NCI-H1092 (cell line): ENCODE results near the gene SKOR1.

Experiments used
- DNase-seq: peaks from one replicate; lab custom pipeline; 2025; lab: John Stamatoyannopoulos, UW

SKOR1 gene, protein sequence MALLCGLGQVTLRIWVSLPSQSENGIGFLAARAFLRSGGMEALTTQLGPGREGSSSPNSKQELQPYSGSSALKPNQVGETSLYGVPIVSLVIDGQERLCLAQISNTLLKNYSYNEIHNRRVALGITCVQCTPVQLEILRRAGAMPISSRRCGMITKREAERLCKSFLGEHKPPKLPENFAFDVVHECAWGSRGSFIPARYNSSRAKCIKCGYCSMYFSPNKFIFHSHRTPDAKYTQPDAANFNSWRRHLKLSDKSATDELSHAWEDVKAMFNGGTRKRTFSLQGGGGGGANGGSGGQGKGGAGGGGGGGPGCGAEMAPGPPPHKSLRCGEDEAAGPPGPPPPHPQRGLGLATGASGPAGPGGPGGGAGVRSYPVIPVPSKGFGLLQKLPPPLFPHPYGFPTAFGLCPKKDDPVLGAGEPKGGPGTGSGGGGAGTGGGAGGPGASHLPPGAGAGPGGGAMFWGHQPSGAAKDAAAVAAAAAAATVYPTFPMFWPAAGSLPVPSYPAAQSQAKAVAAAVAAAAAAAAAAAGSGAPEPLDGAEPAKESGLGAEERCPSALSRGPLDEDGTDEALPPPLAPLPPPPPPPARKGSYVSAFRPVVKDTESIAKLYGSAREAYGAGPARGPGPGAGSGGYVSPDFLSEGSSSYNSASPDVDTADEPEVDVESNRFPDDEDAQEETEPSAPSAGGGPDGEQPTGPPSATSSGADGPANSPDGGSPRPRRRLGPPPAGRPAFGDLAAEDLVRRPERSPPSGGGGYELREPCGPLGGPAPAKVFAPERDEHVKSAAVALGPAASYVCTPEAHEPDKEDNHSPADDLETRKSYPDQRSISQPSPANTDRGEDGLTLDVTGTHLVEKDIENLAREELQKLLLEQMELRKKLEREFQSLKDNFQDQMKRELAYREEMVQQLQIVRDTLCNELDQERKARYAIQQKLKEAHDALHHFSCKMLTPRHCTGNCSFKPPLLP

DNA sequence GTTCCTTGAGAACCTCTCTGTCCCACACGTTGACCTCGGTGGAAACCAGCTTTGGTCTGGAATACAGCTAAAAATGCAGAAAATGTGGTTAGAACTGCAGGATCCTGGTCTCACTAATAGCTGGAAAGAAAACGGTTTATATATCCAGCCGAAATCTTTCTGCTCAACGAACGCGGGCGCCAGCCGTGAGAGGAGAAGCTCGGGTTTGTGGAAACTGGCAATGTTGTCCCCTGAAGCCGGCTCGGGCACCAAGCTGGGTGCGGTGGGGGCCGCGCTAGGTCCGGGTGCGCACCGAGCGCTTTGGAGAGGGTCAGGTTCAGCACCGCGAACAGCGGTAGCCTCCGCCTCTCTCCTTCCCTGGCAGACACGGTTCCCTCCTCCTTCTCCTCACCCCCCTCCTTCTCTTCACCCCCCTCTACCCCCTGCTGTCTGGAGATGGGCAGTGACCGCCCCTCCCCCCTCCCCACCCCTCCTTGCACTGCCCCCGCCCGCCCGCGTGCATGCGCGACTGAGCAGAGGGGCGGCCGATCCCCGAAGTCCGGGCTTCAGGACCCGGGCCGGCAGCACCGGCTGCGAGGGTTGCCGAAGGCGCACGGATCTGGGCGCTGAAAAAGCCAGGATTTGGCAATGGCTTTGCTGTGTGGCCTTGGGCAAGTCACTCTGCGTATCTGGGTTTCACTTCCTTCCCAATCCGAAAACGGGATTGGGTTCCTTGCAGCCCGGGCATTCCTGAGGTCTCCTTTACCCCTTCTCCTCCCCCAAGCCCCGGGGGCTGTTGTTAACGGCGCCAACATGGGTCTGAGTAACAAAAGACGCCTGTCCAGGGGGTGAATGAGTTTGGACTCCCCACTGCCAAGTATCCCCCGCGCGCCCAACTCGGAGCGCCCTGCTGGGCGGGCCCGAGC lies at the start of gene SKOR1:
TSS of gene SKOR1 (plus strand) at position 534 of the 905 bp plus-strand sequence. CDS start at position 628, 94 bp downstream.
- no peak for DNase-seq

DNA sequence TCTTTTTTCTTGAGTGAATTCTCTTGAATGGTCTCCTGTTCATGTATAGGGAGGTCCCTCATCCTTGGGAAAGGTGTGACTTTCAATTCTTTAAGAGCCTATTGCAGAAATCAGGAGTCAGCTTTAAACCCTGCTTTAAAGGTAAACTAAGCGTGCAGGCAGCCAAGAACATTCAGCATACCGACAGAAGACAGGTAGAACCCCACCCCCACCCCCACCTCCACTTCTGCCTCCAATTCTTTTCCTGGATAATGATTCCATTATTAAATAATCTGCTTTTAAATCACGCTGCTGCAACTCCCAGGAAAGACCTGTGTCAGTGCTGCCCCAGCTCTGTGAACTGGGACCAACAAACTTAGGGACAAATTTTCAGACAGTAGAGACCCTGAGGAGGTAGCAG lies 49.3 kb upstream of the SKOR1 start:
- no peak for DNase-seq

DNA sequence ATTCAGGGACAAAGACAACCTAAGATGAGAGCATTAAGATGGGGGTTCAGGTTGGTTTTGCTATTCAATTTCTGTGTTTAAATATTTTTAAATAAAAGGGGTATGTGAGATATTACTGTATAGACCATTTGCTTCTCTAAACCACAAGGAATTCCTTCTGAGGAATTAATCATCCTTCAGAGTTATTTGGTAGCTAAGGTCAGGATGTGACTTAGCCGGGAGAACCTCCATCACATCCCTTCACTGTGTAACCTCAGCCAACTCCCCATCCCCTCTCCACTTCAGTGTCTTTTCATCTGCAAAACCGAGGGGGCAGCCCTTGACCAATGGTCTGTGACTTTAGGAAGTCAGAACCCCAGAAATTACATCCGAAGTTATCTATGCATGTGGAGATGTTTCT lies 48.7 kb upstream of the SKOR1 start:
- DNase-seq: no peak

DNA sequence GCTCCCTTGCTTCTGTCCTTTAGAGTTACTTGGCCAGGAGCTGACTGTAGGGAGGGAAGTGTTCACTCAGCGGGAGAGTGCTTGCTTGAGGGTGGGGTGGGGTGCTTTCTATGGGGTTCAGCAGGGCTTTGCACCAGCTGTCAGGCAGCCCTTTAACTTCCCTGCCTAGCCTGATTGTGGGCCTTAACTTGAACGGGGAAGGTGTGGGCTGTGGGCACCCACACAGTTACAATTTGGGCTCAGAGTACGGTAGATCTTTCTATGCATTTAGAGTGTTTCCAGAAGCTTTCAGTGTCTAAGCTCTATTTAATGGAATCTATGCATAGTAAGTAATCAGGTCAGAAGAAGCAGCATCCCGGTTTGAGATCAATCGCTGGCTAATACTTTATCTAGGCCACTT lies 48.2 kb upstream of the SKOR1 start:
- DNase-seq: no peak

DNA sequence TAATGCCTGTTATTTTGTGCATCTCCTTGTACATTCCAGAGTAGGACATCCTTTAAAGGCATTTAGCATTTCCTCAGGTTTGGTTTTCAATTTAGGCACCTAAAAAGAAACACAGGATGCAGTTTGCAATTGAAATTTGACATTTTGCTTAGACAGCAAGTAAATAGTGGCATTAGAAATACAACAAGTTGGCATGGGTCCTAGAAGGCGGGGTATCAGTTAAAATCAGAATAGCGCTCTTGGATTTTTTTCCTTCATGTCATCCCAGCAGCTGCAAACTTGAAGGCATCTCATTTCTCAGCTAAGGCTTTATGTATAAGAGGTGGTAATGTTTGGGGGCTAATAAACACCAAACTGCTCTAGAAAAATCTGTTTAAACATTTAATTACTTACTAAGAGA lies 47.5 kb upstream of the SKOR1 start:
- no peak for DNase-seq

DNA sequence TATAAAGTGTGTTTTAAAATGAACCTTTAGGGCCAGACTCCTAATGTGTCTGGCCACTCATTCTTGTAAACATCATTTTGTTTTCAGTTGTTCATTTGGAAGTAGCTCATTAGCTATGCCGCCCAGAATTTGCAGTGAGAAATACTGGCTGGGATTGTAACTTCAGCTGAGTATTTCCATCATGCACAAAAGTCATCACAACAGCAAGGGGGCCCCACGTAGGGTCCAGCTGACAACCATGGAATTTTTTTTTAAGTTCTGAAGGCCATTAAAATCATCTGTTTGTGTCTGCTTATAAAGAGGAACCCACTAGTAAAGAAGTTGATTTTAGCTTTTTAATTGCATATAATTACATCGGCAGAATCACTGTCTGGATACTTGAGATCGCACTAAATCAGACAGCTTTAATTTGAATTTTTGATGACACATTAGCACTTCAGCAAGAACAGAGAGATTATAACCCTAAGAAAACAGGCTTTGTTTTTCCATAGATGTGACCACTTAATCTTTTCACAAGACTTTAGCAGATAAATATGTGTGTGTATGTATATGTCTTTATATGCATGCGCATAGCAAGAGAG lies 46.3 kb upstream of the SKOR1 start:
- no peak for DNase-seq

GRCh38 chr15:67779549-67780111 lies 45.7 kb upstream of the SKOR1 start:
- no peak for DNase-seq

GRCh38 chr15:67781061-67781460 lies 44.2 kb upstream of the SKOR1 start:
- no peak for DNase-seq

DNA sequence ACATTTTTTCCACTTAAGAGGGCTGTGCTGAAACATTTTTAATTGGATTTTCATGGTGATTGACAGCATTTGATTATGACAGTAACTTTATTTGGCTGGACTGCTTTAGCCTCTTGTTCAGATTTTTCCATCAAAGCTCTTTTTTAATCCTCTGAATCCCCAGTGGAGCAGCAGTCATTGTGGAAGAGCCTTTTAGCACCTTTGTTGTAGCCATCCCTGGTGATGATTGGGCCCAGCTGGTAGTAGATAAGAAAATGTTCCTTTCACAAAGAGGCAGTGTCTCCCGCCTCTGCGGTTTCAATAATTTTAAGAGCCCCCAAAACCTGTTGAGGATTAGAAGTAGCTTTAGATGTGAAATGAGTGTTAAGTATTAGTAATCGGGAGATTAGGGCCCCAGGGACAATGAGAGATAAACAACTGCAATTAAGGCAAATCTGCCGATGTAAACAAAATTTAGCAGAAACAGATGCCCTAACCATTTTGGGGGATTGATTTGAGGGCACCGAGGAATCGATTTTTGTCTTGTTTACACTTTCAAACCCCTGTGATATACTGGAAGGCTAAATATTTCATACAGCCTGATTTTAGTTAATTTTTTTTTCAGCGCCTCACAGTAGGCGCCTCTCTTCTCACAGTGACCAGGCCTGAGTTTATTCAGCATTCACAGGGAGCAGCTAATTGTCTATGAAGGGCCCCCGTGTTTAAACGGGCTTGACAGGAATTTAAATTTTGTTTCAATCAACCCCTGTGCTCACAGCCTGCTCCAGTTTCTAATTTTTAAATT lies 43.2 kb upstream of the SKOR1 start:
- no peak for DNase-seq

DNA sequence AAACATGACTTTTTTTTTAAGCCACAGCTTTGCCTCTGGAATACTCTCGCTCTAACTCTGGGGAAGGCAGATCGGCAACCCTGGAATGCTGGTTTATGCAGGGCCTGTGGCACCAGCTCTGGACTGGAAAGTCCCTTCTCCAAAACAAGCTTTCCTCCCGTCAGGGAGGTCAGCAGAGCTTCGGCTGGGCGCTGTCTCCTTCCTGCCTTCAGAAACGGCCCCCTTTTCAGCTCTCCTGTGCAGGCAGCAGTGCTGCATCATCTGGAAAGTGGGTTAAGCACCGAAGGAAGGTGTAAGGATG lies 42.7 kb upstream of the SKOR1 start:
- no peak for DNase-seq

DNA sequence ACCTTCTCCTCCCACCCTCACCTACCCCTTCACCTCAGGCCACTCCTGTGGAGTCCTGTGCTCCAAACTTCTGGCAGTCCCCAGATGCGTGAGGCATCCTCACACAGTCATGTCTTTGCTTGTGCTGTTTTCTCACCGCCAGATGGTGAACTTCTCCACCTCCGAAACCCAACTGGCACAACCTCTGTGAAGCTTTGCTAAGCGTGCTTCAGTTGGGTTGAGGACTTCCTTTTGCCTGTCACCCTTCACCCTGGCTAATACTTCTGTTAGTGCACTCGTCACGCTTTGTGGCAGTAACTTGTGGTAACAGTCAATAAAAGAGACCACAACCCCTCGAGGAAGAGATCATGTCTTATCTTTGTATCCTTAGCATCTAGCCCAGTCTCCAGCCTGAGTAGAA lies 42.0 kb upstream of the SKOR1 start:
- DNase-seq: no peak

GRCh38 chr15:67784090-67784781 lies 41.1 kb upstream of the SKOR1 start:
- DNase-seq: no peak

DNA sequence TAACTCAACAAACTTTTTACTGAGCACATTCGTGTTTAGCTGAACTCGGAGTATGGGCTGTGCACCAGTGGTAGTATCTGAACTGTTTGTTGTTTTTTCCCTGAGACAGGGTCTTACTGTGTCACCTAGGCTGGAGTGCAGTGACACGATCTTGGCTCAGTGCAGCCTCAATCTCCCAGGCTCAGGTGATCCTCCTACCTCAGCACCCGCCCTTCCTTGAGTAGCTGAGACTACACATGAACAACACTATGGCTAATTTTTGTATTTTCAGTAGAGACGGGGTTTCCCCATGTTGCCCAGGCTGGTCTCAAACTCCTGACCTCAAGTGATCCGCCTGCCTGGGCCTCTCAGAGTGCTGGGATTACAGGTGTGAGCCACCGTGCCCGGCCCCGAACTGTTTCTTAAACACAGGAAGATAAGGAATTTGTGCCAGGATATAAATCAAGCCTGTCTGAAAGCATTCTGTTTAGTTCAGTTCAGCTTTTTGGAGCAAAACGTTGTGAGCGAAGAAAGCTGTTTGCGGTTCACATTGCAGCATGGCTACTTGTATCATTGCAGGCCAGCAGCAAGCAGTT lies 40.4 kb upstream of the SKOR1 start:
- DNase-seq: no peak

GRCh38 chr15:67785431-67785830 lies 39.9 kb upstream of the SKOR1 start:
- DNase-seq: no peak

DNA sequence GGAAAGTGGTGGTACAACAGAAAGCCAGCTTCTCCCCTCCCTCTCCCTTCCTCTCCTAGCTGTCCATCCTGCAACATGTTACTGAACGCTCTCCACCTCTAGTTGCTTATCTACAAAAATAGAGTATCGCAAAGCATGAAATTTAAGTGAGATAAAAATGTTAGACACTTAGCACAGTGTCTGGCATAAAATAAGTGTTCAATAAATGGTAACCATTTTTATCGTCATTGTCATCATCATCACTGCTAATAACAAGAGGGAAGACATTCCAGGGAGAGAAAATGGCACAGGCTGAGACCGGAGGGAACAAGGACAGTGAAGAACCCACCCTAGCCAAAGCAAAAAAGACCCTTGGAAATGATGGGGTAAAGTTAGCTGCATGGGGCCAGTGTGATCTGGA lies 38.7 kb upstream of the SKOR1 start:
- no peak for DNase-seq

GRCh38 chr15:67788986-67789385 lies 36.3 kb upstream of the SKOR1 start:
- DNase-seq: no peak

GRCh38 chr15:67790610-67791319 lies 34.5 kb upstream of the SKOR1 start:
- DNase-seq: no peak

DNA sequence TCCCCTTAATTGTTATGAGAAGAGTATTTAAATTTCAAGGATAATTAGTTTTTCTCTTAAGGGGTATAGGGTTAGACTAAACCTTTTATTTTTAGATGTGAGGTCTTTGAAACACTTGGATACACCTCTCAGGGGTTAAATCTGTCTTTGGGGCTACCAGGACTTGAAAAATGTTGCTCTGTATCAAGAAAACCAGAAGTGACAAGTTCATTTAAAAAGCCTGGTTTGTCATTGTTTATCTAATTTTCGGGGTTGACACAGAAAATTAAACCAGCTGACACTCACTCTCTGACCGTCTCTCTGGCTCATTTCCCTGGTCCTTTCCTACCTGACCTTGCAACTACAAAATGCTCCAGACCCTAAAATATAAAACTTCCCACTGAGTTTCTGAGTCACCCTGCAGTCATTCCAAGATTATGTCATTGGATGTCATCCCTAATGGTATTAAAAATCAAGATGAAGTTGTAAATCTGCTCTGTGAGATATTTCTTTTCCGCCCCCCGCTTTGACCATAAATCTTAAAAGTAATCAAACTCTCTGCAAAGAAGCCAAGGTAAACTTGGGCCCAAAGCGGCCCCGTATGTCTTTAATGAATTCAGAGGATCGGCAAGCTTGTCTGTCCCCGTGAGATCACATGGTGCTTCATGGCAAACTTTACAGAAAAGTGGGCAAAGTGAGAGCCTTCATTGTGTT lies 32.9 kb upstream of the SKOR1 start:
- no peak for DNase-seq
